Neural crest cell (in vitro differentiated cells): ENCODE results near the gene DNAJB1. TPM values are rescaled to one million over a fixed set of nuclear protein-coding genes. Genes with fewer than 3 reads are reported as not detected.
A peak's percentile ranks its signal among the peaks of the same experiment; 100 is the strongest.

Experiments
- DNase-seq: peaks from one replicate; pipeline ENCODE4 v3.0.0; 2021; ENCODE audit warnings: low read depth, mixed read lengths, low spot score
- H3K27ac Mint-ChIP-seq: one replicate; pipeline ENCODE4 v1.8.0; 2021; ENCODE audit warnings: mild to moderate bottlenecking, mixed read lengths; ENCODE audit not compliant: unreplicated experiment
- H3K27me3 Mint-ChIP-seq: 2 replicates; pipeline ENCODE4 v1.8.0; 2021; ENCODE audit warnings: low read depth, mild to moderate bottlenecking, mixed read lengths
- H3K36me3 Mint-ChIP-seq: 2 replicates; pipeline ENCODE4 v1.8.0; 2021; ENCODE audit warnings: low read depth, mild to moderate bottlenecking, mixed read lengths
- H3K4me1 Mint-ChIP-seq: 2 replicates; pipeline ENCODE4 v1.8.0; 2021; ENCODE audit warnings: mixed read lengths
- H3K4me3 Mint-ChIP-seq: one replicate; pipeline ENCODE4 v1.8.0; 2021; ENCODE audit warnings: mild to moderate bottlenecking, mixed read lengths
- H3K9me3 Mint-ChIP-seq: 2 replicates; pipeline ENCODE4 v1.8.0; 2021; ENCODE audit warnings: mixed read lengths
- CTCF ChIP-seq: fragments of 200-600 bp; sonication (generic); conservative IDR thresholded peaks from 2 replicates; pipeline ENCODE4 v1.5.0; 2021; ENCODE audit warnings: antibody characterized with exemption, mild to moderate bottlenecking
- total RNA-seq: library from RNA; stranded (reverse); gene quantifications from 2 replicates; pipeline ENCODE4 v1.2.1, GENCODE V29; 2021

Gene DNAJB1
- total RNA-seq, 1 donor from 2014 or later = 89.4 TPM

DNA sequence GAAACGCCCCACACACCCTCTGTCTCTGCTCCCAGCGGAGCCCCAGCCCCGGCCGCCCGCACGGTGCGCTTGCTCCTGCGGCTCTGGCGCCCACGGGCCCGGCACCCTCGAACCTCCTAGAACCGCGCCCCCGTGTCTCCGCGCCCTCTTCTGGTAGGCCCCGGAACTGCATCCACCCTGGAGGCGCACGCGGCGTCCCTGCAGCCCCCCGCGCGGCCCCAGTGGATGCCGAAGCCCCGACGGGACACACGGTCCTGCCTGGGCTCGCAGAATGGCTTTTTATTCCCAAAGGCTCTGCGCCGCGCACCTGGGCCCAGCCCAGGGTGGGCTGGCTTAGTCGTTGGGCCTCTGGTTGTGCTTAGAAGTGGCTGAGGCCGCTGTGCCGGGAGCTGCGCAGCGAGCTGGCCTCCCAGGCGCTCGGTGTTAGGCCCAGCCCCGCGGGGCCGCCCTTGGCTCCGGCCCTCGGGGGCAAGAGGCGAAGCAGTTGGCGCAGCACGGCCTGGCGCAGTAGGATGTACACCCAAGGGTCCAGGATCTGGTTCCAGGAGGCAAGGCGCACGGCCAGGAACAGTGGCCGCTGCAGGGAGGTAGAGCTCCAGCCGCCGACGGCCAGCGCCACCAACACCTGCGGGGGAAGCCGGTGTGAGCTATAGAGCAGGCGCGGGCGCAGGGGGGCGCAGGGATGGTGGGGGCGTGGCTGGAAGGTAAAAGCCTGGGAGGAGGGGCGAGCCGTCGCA, 45.8 kb downstream of the DNAJB1 start:
- no peaks in the 10 kb centered on the region for H3K9me3 Mint-ChIP-seq
- H3K4me3 Mint-ChIP-seq = no peak overlapping the region
- H3K36me3 Mint-ChIP-seq = peaks cover 2% of the 10 kb centered on the region
- H3K27me3 Mint-ChIP-seq = peaks cover 9% of the 10 kb centered on the region
- TF ChIP-seq CTCF = peak; percentile 99
- DNase-seq = peak; percentile 95
- H3K27ac Mint-ChIP-seq = no peak overlapping the region
- peaks cover 16% of the 10 kb centered on the region for H3K4me1 Mint-ChIP-seq

DNA sequence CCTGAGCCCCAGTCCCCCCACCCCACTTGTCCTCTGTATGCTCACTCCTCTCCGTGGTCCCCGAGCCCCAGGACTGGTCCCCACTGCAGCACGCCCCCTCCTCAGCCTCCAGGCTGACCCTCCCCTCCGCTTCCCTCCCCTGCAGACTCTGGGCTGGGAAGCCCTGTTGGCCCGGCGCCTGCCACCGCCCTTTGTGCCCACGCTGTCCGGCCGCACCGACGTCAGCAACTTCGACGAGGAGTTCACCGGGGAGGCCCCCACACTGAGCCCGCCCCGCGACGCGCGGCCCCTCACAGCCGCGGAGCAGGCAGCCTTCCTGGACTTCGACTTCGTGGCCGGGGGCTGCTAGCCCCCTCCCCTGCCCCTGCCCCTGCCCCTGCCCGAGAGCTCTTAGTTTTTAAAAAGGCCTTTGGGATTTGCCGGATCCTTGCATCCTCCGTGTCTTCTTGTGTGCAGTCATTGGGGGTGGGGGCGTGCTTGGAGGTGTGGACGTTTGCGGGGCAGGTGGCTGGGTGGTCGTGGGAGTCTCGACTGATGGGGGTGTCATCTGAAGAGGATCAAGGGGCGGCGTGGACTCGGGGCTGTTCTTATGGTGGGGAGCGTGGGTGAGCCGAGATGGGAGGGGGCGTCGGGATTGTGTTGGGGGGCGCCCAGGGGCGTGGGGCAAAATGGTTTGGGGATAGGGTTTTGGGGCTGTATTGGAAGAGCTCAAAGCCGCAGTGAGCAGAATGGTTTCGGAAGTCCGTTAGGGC, 46.6 kb downstream of the DNAJB1 start:
- DNase-seq = no peak
- Mint-ChIP-seq H3K36me3 (peaks cover 1% of the 10 kb centered on the region), H3K4me3 (no peak overlapping the region), H3K9me3 (no peaks in the 10 kb centered on the region), H3K27me3 (peaks cover 8% of the 10 kb centered on the region), H3K4me1 (peaks cover 14% of the 10 kb centered on the region), H3K27ac (no peak overlapping the region)
- no peak for TF ChIP-seq CTCF

DNA sequence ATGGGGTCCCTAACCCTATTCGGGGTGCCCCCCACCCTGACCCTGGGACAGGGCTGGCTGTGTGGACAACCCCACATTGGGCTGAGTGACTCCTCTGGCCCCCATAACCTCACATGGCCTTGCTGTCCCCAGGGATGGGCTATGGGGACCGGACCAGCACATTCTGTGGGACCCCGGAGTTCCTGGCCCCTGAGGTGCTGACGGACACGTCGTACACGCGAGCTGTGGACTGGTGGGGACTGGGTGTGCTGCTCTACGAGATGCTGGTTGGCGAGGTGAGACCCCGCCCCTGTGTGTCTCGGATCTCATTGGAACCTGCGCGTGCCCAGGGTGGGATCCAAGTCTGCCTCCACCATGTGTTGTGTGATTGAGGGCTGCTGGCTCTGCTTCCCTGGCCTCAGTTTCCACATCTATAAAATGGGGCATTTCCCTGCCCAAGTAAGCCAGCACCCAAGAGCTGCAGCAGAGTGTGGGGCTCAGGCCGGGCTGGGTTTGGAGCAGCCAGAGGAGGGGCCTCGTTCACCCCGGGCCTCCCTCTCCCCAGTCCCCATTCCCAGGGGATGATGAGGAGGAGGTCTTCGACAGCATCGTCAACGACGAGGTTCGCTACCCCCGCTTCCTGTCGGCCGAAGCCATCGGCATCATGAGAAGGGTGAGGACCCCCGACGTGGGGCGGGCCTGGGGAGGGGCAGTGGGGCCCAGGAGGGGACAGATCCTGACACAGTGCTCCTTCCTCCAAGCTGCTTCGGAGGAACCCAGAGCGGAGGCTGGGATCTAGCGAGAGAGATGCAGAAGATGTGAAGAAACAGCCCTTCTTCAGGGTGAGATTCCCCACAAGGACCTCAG, 47.9 kb downstream of the DNAJB1 start:
- H3K27me3 Mint-ChIP-seq = peaks cover 7% of the 10 kb centered on the region
- peaks cover 7% of the 10 kb centered on the region for H3K4me1 Mint-ChIP-seq
- H3K4me3 Mint-ChIP-seq = no peak overlapping the region
- DNase-seq = no peak
- no peak overlapping the region for H3K27ac Mint-ChIP-seq
- TF ChIP-seq CTCF = no peak
- H3K36me3 Mint-ChIP-seq = no peaks in the 10 kb centered on the region
- no peaks in the 10 kb centered on the region for H3K9me3 Mint-ChIP-seq

GRCh38 chr19:14467816-14468215, 50.4 kb downstream of the DNAJB1 start:
- H3K27ac Mint-ChIP-seq = no peak overlapping the region
- H3K4me1 Mint-ChIP-seq = no peaks in the 10 kb centered on the region
- no peaks in the 10 kb centered on the region for H3K9me3 Mint-ChIP-seq
- no peak for TF ChIP-seq CTCF
- no peak overlapping the region for H3K4me3 Mint-ChIP-seq
- DNase-seq = no peak
- H3K36me3 Mint-ChIP-seq = peaks cover 4% of the 10 kb centered on the region
- peaks cover under 1% of the 10 kb centered on the region for H3K27me3 Mint-ChIP-seq

GRCh38 chr19:14467391-14467790, 50.8 kb downstream of the DNAJB1 start:
- Mint-ChIP-seq H3K36me3 (peaks cover 4% of the 10 kb centered on the region), H3K27ac (no peak overlapping the region), H3K4me1 (no peaks in the 10 kb centered on the region), H3K27me3 (no peaks in the 10 kb centered on the region), H3K9me3 (no peaks in the 10 kb centered on the region), H3K4me3 (no peak overlapping the region)
- no peak for TF ChIP-seq CTCF
- DNase-seq = no peak
